HG03439 (cell line): Measurements from ENCODE around the gene FOXL2NB.
A peak's percentile ranks its signal among the peaks of the same experiment; 100 is the strongest.
"Not testable (repeated sequence)": the region's sequence is repeated elsewhere in the genome, so short reads cannot be mapped to it uniquely, and the experiment has no call there.

Experiments
- ATAC-seq: cut with Tn5 transposase; IDR thresholded peaks from one replicate; pipeline ENCODE4 v1.9.1; 2021; ENCODE audit warnings: mild to moderate bottlenecking, moderate library complexity; ENCODE audit not compliant: unreplicated experiment

The FOXL2NB gene

GRCh38 chr3:138946663-138947494 lies at the start of gene FOXL2NB, which contains the start of gene FOXL2:
FOXL2NB (plus strand) TSS chr3:138947217; CDS start chr3:138947365, 148 bp downstream.
FOXL2 (minus strand) TSS chr3:138947137; CDS start chr3:138946722, 415 bp downstream.
- no peak for ATAC-seq

GRCh38 chr3:138898301-138898700 lies 48.7 kb upstream of the FOXL2NB start:
- no peak for ATAC-seq

GRCh38 chr3:138898708-138899107 lies 48.3 kb upstream of the FOXL2NB start:
- ATAC-seq, result no peak

GRCh38 chr3:138899351-138899991 lies 47.5 kb upstream of the FOXL2NB start:
- ATAC-seq, result no peak

GRCh38 chr3:138901567-138901966 lies 45.5 kb upstream of the FOXL2NB start:
- no peak for ATAC-seq

- no peak for ATAC-seq
Measured at GRCh38 chr3:138902171-138902570, 44.8 kb upstream of the FOXL2NB start.

- no peak for ATAC-seq
Measured at GRCh38 chr3:138907539-138907938, 39.5 kb upstream of the FOXL2NB start.

- ATAC-seq, result no peak
Measured at GRCh38 chr3:138908846-138909245, 38.2 kb upstream of the FOXL2NB start.

GRCh38 chr3:138909904-138910303 lies 37.1 kb upstream of the FOXL2NB start:
- no peak for ATAC-seq

- no peak for ATAC-seq
Measured at GRCh38 chr3:138911621-138912020, 35.4 kb upstream of the FOXL2NB start.

GRCh38 chr3:138912237-138912636 lies 34.8 kb upstream of the FOXL2NB start:
- ATAC-seq, result no peak

GRCh38 chr3:138913766-138914165 lies 33.3 kb upstream of the FOXL2NB start:
- ATAC-seq, result no peak

- ATAC-seq, result no peak
Measured at GRCh38 chr3:138914870-138915502, 32.0 kb upstream of the FOXL2NB start.

GRCh38 chr3:138915503-138916498 lies 31.2 kb upstream of the FOXL2NB start:
- peak; percentile 85 for ATAC-seq

GRCh38 chr3:138916824-138917223 lies 30.2 kb upstream of the FOXL2NB start:
- ATAC-seq, result no peak

GRCh38 chr3:138919325-138919724 lies 27.7 kb upstream of the FOXL2NB start:
- no peak for ATAC-seq

- ATAC-seq, result no peak
Measured at GRCh38 chr3:138921316-138922292, 25.4 kb upstream of the FOXL2NB start.

- not testable (repeated sequence) for ATAC-seq
Measured at GRCh38 chr3:138922400-138922799, 24.6 kb upstream of the FOXL2NB start.

GRCh38 chr3:138923531-138923994 lies 23.5 kb upstream of the FOXL2NB start:
- peak; percentile 80 for ATAC-seq
